ENCODE data around the gene APLNR.

GRCh38 chr11:57203882-57204480 is 33.1 kb downstream of the APLNR start:
- TF ChIP-seq POLR2A (IDR thresholded peaks at IDR 0.05; ENCODE audit: low read depth, low read length) (no peak), WRNIP1 (IDR thresholded peaks at IDR 0.05; ENCODE audit: borderline replicate concordance, low read depth, low read length) (no peak)
